CD1c-positive myeloid dendritic cell (primary cell): ENCODE data around the gene AP3B1.
"Not testable (repeated sequence)": the region's sequence is repeated elsewhere in the genome, so short reads cannot be mapped to it uniquely, and the experiment has no call there.

ENCODE experiments used
- DNase-seq: peaks from one replicate; pipeline ENCODE4 v3.0.0-alpha.2; 2016; ENCODE audit errors: extremely low spot score

AP3B1 gene

GRCh38 chr5:78151594-78152271, 142.8 kb downstream of the AP3B1 start:
- DNase-seq = no peak

GRCh38 chr5:78137290-78137689, 157.2 kb downstream of the AP3B1 start:
- no peak for DNase-seq

DNA sequence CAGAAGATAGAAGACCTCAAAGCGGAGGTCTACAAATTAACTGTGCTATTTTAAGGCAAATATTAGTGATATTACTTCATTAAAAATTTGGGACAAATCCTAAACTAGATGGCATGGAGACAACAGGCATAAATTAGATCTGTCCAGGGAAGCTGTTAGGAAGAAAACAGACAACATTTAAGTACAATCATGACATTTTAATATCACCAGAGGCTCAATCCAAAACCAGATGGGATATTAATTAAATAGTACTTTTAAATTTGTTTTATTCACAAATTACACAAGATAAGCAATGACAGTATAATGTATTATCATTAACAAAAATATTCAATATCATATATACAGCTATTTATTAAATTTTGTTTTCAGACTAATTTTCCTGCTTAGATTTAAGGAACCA, 161.1 kb downstream of the AP3B1 start:
- DNase-seq = no peak

DNA sequence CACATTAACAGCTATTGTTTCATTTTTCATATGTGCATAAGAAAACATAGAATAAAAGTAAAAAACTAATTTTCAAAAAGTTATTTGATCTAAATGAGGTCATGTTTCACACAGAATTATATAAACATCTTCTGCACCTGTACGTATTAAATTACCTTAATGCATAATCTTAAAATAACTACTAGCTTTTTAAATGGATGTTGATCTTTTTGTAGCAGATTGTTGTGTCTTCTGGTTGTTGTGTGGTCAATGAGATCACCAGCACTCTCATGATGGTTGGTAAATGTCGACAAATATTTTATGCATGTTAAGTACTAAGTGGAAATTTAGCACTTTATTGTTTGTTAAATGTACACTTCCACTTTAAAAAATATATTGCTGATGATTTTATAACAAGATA, 162.0 kb downstream of the AP3B1 start:
- DNase-seq = no peak

- DNase-seq = no peak
Observed at GRCh38 chr5:78129597-78129996, 164.9 kb downstream of the AP3B1 start.

- no peak for DNase-seq
Observed at GRCh38 chr5:78127875-78128274, 166.6 kb downstream of the AP3B1 start.

GRCh38 chr5:78126536-78126935, 168.0 kb downstream of the AP3B1 start:
- DNase-seq = no peak

DNA sequence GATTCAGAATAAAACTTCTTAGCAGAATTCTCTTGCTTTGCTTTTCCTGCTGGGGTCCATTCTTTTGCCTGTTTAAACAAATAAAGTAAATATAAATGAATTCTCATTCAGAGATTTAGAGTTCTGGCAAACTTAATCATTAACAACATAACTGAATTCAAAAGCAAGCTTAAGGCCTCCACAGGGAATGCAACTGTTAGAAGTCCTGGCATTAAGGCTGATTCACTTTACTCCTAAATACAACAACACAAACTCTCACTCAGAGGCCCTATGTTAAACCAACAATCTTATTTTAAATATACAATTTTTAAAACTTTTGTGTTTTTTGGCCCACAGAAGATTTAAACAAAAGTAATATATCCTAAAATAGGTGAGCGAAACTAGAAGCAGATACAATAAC, 178.3 kb downstream of the AP3B1 start:
- no peak for DNase-seq

- peak; percentile 4 for DNase-seq
Observed at GRCh38 chr5:78113689-78114264, 180.7 kb downstream of the AP3B1 start.

DNA sequence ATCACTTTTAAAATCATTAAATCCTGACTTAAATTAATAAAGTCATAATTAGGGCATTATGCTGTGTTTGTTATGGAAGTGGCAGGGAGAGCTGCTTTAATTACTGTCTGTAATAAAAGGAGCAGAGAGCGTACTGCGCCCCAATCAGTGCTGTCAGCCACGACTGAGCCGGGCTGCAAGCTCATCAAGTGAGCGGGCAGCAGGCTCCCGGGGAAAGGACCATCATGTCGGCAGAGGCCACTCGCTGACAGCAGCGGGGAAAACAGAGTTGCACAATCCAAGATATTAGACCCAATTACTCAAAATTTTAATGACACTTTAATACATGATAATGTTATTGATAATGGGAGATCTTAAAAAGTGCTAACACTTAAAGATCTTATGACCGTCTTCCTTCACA, 181.6 kb downstream of the AP3B1 start:
- DNase-seq = no peak

DNA sequence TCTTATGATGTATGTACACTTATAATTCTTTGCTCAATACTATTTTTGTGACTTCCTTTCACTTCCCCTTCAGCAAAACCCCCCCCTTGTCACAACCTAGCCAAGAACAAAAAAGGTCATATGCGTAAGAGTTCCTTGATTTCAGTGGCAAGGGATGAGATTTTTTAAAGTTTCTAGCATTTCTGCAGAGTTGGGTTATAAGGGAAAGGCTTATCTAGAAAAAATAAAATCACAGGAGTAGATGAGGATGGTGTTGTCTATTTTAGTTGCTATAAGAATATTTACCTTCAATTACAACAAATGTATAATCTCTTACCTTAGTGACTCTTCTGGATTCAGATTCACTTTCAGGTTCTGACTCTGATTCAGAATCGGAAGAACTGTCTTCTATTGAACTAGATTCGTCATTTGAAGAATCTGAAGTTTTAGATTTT, 184.6 kb downstream of the AP3B1 start:
- peak; percentile 37 for DNase-seq

DNA sequence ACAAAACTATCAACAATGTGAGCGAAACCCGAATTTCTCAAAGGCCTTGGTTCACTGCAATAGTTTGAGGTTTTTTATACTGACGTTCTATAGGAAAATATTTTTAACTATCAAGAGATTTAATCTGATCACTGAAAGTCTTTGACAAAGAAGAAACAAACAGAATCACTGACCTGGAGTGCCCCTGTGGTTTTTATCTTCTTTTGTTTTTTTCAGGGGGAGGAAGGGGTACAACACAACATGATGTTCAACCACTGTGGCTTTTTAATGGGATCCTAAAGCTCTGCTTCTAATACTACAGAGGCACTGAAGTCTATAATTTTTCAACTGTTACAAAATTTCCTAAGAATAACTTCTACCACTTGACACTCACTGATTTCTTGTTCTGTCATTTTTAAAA, 185.9 kb downstream of the AP3B1 start:
- no peak for DNase-seq

DNA sequence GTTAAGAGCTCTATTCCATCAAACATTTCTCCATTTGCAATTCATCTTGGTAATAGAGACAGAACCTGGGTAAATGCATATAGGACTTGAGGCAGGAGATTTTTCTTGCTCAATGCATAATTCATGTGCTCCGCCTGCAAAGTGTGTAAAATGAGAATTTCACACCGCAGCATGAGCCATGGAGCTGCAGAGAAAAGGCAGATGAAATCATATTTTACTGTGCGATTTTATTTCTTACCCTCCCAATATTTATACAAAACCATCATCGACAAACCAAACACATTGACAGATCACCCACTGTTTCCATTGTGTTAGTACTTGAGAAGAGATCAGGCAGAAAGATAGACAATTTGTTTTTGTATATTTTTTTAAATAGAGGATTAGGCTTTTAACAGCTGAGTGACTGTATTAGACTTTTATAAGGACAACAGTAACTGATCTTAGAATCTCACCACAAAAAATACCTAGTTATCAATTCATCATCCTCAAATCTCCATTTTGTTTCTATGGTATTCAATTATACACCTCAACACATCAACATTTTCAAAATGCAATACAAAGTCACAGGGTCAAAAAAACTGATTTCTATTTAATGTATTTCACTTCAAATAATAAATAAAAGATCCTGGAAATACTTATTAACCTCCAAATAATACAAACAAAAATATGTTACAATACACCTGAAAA, 191.1 kb downstream of the AP3B1 start:
- DNase-seq = no peak

DNA sequence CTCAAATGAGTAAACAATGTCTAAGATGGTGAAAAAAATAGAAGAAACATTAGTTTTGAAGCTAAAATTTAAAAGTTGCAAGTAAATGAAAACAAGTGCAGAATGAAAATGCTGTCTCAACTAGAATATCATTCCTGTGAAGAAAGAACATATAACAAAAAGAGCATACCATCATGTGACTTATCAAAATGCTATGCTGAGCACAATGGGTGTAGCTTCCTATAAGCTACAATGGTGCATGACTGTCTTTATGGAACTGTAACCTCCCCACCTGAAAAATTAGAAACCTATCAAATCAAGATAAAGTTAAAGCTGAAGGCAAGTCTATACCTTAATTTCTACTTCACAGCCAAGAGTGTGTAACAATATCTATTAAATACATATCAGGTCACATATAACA, 192.0 kb downstream of the AP3B1 start:
- DNase-seq = no peak

DNA sequence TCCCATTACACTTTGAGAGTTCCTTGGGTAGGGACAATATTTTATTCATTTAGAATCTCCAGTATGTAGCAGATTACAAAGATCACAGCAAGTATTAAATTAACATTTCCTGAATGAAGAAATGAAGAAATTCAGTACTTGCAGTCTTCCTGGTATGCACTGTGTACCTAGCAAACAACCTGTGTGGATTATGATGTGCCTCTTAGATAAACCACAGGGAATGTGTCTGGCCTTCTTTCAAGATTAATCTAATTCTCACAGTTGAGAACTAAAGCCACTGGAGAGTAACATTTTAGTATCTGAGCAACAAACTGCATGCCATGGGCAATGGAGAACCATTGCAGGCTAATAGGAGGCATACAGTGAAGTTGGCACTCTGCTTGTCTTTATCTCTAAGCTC, 199.4 kb downstream of the AP3B1 start:
- no peak for DNase-seq

DNA sequence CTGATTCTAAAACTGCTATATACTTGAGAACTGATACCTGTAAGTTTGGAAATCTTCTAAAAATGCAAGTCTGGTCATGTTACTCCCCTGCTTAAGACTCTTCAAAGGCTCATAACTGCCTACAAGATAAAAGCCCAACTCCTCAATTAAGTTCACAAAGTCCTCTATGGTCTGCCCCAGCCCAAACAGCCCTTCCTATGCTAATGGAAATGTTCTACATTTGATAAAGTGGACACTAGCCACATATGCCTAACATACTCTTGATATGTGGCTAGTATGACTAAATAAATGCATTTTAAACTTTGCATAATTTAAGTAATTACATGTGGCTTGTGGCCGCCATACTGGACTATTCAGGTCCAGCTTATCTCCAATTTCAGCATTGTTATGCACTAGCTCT, 204.5 kb downstream of the AP3B1 start:
- no peak for DNase-seq

- DNase-seq = no peak
Observed at GRCh38 chr5:78078858-78079257, 215.6 kb downstream of the AP3B1 start.

DNA sequence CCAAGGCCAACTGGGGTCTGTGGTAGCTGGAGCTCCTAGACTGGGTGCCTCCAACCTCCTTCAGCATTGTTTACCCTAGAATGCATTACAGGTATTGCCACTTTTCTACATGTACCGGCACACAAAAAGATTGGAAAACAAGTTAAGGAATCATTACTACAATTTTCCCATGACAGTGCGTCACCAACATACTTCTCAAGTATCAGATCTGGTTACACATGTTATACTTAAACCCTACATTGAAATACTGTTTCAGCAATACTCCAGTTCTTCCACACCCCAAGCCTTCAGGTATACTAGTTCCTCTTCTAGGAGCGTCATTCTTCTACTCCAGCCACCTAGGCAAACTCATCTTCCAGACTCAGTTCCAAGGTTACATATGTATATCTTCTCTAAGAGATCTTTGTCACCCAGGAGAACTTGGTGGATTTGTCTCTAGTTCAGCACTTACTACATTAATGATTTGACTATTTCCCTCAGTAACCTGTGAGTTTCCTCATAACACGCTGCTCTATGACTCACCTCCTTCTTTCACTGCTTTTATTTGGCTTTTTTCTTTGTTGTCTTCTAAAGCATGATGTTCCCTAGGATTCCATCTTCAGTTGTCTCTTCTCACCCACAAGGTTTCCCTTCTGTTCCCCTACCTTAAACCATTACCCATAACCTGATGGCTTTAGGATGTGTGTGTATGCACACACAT, 217.0 kb downstream of the AP3B1 start:
- DNase-seq = no peak

- no peak for DNase-seq
Observed at GRCh38 chr5:78076351-78076750, 218.1 kb downstream of the AP3B1 start.

DNA sequence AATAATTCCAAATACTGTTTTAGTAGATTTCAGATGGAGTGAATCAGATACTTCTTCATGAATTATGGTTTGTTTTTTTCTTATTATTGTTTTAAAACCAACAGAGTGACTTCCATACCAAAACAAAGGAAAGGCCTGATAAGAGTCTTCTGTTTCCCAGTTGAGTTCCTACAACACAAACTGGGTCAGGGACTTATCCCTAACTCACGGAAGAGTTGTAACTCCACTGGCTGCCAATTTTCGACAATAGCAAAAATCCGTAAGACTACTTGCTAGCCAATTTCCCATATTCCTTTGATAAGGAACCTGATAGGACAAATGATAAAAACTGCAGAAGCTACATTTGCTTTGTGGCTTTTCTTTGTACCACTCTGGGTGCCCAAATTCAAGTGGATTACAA, 219.2 kb downstream of the AP3B1 start:
- no peak for DNase-seq

DNA sequence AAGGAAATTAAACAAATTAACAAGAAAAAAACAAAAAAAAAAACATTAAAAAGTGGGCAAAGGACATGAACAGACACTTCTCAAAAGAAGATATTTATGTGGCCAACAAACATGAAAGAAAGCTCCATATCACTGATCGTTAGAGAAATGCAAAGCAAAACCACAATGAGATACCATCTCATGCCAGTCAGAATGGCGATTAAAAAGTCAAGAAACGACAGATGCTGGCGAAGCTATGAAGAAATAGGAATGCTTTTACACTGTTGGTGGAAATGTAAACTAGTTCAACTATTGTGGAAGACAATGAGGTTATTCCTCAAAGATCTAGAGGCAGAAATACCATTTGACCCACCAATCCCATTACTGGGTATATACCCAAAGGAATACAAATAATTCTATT, 223.8 kb downstream of the AP3B1 start:
- not testable (repeated sequence) for DNase-seq

GRCh38 chr5:78067581-78067980, 226.9 kb downstream of the AP3B1 start:
- not testable (repeated sequence) for DNase-seq

GRCh38 chr5:78066722-78067121, 227.8 kb downstream of the AP3B1 start:
- DNase-seq = not testable (repeated sequence)
